T47D (cell line): ENCODE measurements around the gene FAM222A.

ENCODE experiments used
- DNase-seq, 2 experiments: peaks; one replicate each; pipeline versions ENCODE4 v3.0.0 to v3.0.0-alpha.2; 2011 to 2012; ENCODE audit warnings: low read depth in 1 of 2, low spot score in 1 of 2
- JUND ChIP-seq: IDR thresholded peaks from 2 replicates; pipeline ENCODE4 v1.6.1; 2012; ENCODE audit warnings: low read depth
- in situ Hi-C: cut with HindIII; loops from 2 replicates; pipeline ENCODE4 v1.10.0; 2016; ENCODE audit warnings: low sequenced_read_pairs, low pct_unique_long_range_greater_than_20kb

FAM222A gene

GRCh38 chr12:109734219-109735000, 20.8 kb downstream of the FAM222A start:
- no peak for DNase-seq
- in situ Hi-C loops: no loop called here

GRCh38 chr12:109735051-109735521, 21.5 kb downstream of the FAM222A start:
- in situ Hi-C loops: no loop called here
- no peak for TF ChIP-seq JUND
- DNase-seq: no peak

More at GRCh38 chr12:109734219-109735000, 20.8 kb downstream of the FAM222A start:
- TF ChIP-seq JUND: no peak

GRCh38 chr12:109735825-109736551, 22.4 kb downstream of the FAM222A start:
- in situ Hi-C loops: no loop called here
- TF ChIP-seq JUND: no peak
- no peak for DNase-seq

- in situ Hi-C loops: no loop called here
- DNase-seq: peak in 1 of 2 experiments; percentile 44
- no peak for TF ChIP-seq JUND
Observed at GRCh38 chr12:109736552-109737108, 23.0 kb downstream of the FAM222A start.

DNA sequence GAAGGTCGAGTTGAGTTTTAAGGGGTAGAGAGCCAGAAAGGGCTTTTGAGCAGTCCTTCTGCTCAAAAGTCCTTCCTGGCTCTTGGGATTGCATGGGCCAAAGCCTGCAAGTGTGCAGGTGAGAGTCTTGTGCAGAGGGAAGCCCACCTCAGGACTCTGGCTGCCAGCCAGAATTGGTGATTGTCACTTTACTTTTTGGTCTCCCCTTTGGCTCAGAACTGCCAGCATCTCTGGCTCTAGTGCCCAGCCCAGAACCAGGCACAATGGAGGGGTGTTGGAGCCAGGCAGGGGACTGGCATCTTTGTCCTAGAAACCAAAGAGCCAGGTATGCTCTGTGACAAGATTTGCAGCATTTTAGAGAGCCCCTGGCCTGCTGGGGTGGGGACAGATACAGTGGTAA, 23.5 kb downstream of the FAM222A start:
- no peak for DNase-seq
- TF ChIP-seq JUND: no peak
- in situ Hi-C loops: no loop called here

DNA sequence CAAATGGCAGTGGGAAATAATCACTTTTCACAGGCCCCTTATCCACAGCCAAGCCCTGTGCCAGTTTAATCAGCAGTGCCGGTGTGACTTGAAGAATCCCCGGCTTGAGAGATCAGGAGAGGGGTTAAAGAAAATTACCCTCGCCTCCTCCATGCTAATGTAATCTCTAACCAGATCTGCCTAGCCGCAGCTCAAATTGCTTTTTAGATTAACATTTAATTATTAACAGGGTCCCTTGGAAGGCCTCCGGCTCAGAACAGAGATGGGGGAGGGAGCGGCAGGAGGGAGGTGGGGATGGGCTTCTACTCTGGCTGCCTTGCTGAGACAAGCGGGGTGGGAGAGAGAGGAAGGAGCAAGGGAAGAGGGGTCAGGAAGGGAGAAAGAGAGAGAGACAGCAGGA, 24.0 kb downstream of the FAM222A start:
- in situ Hi-C loops: no loop called here
- TF ChIP-seq JUND: no peak
- no peak for DNase-seq

GRCh38 chr12:109738209-109738608, 24.6 kb downstream of the FAM222A start:
- no peak for DNase-seq
- in situ Hi-C loops: no loop called here
- no peak for TF ChIP-seq JUND

DNA sequence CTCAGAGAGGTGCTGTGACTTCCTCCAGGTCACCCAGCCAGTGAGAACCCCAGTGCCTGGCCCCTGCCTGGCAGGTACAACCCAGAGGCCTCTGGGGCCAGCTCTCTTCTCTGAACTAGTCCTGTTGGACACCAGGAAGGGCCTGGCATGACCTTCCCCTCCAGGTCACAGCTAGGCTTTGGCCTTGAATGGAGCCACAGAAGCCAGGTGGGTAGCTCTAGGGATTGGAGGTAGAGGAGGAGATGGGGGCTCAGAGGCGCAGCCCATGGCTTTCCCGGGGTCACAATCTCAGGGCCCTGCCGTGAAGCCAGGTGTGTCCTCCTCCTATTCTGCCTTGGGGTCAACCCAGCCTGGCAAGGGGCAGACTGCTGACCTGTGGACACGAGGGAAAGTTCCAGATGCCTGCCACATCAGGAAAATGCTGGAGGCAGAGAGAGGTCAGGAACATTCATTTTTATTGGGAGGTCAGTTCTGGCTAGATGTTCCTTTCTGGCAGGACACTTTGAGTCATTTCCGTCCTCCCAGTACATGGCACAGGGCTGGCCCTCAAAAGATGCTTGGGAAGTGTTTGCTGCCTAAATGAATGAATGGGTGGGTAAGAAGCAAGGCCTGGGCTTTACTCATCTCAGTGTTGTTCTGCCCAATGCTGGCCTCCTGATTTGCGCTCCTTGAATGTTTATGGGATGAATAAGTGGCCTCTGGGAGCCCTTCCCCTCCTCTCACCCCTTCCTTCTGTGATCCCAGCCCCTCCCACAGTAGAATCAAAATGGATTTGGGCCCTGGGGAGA, 25.4 kb downstream of the FAM222A start:
- in situ Hi-C loops: no loop called here
- no peak for TF ChIP-seq JUND
- no peak for DNase-seq

DNA sequence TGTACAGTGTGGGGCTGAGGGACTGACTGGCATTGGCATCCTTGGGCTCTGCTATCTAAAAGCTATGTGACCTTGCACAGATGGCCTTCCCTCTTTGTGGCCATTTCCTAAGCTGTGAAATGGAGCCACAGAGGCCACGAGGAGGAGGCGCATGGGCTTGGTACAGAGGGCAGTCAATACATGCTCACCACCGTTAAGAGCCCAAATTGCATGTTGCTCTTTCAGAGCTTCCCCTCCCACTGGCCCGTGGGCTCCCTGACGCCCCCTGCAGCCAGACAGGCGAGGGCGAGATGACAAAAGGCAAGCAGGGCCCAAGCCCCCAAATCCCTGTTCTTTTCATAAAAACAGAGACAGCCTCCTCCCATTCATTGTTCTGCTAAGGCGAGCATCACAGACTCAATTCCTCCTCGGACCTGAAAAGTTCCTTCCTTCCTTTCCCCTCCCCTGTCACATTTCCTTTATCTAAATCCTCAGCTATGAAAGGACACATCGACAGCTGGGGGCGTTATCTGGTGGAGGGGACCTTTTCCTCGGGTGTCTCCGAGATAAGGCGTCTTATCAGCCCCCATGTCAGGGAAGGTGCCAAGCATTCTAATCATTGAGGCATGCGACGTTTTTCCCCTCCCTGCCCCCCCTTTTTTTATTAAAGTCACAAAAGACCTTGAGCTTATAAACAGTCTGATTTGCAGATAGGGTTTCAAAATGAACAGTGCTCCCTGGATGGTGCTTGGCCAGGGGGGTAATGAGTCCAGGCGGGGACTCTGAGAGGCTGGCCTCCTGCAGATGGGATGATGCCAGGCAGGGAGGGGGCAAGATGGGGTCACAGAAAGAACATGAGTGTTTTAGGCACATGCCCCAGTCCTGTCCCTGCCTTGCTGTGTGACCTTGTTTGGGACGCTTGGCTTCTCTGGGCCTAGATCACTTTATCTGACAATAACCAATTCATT, 26.4 kb downstream of the FAM222A start:
- no peak for DNase-seq
- in situ Hi-C loops: no loop called here
- TF ChIP-seq JUND: no peak

DNA sequence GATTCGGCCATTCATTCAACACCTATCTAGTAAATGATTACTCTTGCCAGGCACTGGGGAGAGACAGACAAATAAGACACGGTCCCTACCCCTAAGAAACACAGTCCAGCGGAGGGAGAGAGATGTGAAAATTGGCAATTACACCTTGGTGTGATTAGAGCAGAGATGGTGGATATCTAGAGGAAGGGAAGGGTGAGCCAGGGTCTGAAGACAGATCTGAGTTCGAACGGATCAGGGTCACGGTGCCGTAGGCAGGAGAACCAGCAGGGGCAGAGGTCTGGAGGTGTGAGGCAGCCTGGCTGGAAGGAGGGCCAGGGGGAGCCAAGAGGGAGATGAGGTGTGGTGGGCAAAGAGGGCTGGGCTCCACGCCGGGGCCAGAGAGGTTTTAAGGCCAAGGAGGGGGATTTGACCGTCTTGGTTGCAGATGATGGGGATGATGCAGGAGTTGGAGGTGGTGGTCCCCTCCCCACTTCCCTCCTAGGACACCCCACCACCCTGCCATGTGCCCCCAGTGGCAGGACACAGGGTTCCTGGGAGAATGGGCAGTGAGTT, 27.1 kb downstream of the FAM222A start:
- in situ Hi-C loops: no loop called here
- no peak for TF ChIP-seq JUND
- DNase-seq: no peak

DNA sequence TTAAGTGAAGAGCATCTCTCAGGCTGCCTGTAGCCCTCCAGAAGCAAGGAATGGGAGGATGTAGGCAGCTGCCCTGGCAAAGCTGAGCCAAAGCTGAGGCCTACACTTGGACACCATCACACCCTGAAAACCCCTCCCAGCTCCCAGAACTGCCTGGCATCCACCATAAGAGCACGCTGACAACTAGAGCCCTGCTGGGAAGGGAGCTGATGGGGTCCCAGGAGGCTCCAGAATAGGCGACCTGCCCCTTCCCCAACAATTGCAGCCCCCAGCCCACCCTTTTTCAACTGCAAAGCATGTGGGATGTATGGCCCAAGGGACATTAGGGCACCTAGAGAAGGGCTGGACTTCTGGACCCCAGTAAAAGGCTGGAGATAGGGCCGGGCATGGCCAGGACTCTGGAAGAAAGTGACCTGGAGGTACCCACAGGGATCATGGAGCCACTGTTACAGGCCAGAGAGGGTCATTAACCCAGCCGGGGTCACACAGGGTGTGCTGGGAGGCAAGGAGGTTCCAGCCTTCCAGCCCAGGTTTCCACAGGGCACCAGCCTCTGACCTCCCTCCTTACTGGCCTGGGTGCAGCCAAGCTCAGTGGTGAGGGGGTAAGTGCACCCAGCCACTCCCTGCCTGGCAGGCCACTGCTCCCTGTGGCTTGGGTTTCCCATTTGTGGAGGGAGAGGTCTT, 27.8 kb downstream of the FAM222A start:
- DNase-seq: no peak
- in situ Hi-C loops: no loop called here
- no peak for TF ChIP-seq JUND
